Neural cell (in vitro differentiated cells): ENCODE results near the gene PRDM12.

Experiments
- MXI1 ChIP-seq: fragments of 450-650 bp; conservative IDR thresholded peaks from 2 replicates; pipeline ENCODE4 v1.6.1; 2014; ENCODE audit warnings: antibody characterized with exemption, mild to moderate bottlenecking; ENCODE audit not compliant: poor library complexity, severe bottlenecking
- TF ChIP-seq, protein P1 (sequence below): fragments of 450-650 bp; IDR thresholded peaks from 2 replicates; pipeline ENCODE4 v1.5.1; 2014; ENCODE audit warnings: antibody characterized with exemption, mild to moderate bottlenecking, moderate library complexity; ENCODE audit not compliant: poor library complexity, severe bottlenecking

DNA sequence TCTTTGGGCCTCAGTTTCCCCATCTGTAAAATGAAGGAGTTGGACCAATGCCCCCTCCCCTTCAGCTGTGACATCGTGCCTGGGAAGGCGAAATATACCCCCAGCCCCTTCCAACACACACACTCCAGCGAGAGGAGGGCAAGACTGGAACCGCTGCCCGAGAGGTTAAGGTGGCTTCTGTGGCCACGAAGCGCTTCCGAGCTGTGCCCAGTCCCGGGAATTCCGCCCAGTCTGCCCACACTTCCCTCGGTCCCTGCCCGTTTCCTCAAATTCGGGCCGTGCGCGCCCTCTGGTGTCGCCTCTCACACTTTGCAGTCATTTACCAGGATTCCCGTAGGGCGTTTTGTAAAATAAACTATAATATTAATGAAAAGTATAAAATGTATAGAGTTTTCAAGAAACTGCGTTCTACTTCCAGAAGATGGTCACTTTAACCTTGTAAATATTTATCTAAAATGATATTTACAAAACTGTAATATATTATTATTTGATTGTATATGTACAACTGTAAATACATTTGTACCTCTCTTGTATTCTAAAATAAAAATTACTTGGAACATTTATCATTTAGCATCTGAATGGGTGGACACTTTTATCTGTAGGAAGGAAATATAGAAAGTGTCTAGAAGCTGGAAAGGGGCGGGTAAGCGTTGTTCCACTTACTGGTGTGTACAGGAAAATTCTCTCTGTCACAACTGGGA, 18.2 kb downstream of the PRDM12 start:
- TF ChIP-seq MXI1: no peak
- TF ChIP-seq, protein P1, sequence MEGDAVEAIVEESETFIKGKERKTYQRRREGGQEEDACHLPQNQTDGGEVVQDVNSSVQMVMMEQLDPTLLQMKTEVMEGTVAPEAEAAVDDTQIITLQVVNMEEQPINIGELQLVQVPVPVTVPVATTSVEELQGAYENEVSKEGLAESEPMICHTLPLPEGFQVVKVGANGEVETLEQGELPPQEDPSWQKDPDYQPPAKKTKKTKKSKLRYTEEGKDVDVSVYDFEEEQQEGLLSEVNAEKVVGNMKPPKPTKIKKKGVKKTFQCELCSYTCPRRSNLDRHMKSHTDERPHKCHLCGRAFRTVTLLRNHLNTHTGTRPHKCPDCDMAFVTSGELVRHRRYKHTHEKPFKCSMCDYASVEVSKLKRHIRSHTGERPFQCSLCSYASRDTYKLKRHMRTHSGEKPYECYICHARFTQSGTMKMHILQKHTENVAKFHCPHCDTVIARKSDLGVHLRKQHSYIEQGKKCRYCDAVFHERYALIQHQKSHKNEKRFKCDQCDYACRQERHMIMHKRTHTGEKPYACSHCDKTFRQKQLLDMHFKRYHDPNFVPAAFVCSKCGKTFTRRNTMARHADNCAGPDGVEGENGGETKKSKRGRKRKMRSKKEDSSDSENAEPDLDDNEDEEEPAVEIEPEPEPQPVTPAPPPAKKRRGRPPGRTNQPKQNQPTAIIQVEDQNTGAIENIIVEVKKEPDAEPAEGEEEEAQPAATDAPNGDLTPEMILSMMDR: peak; percentile 88
